ENCODE results near the gene FRMD6. TPM values are rescaled to one million over a fixed set of nuclear protein-coding genes. Genes with fewer than 3 reads are reported as not detected.

The FRMD6 gene
- total and polyA plus RNA-seq, 9 of the 15 experiments (the other 6 are each of a cell fraction or from before 2014, with no cell fraction given): 0.11 to 0.92 (median 0.53) TPM

- H3K4me1 ChIP-seq (replicated peaks in 1 of 2; ENCODE audit: control insufficient read depth in 2 of 2, insufficient read depth in 2 of 2, low read length in 2 of 2): peaks cover 0 to 2% of the 10 kb centered on the region in 2 experiments; a peak in 1 of 5 replicates
- ChIA-PET CTCF (ENCODE audit: low intra/inter-chr PET ratio) (no interaction called here), POLR2A (interaction anchor here (0.5 kb wide), 1 partner anchor 16 kb away, joined by 3 read pairs; no protein-coding TSS in a partner anchor)
- H3K9ac ChIP-seq (ENCODE audit: insufficient read depth in 1 of 2, low read depth in 2 of 2, low read length in 2 of 2): no peak overlapping the region
- H3K79me2 ChIP-seq (ENCODE audit: control insufficient read depth, insufficient read depth, low read length): no peaks in the 10 kb centered on the region
- peak; percentile 6 for FAIRE-seq
- no peaks in the 10 kb centered on the region for H3K27me3 ChIP-seq (ENCODE audit: control insufficient read depth in 2 of 2, insufficient read depth in 2 of 2, low read length in 2 of 2)
- H3K4me3 ChIP-seq: no peak overlapping the region
- no peak overlapping the region; the same call in 1 of the 2 replicates for H2AFZ ChIP-seq (ENCODE audit: low read depth, low read length)
- in situ Hi-C loops (cut with MboI): no loop called here
- 0% methylated on average over 4 of the region's 5 CpGs for WGBS (ENCODE audit: insufficient coverage, low coverage, missing lambda C conversion rate)
- no TSS peak for BruUV-seq (replicated peaks)
- no peaks in the 10 kb centered on the region for H3K9me3 ChIP-seq (replicated peaks; ENCODE audit: control insufficient read depth, insufficient read depth, low read depth, low read length)
- H4K20me1 ChIP-seq (replicated peaks; ENCODE audit: control insufficient read depth, insufficient read depth, low read length): no peaks in the 10 kb centered on the region
- H3K4me2 ChIP-seq (ENCODE audit: insufficient read depth, low read length): no peak overlapping the region
- peak; percentile 91 for ATAC-seq
- DNase-seq (ENCODE audit: extremely low read depth in 1 of 4, low spot score in 3 of 4): peak; percentile 11 to 46 (median 22)
- no peaks in the 10 kb centered on the region for H3K36me3 ChIP-seq (ENCODE audit: control insufficient read depth, insufficient read depth, low read length)
- intact Hi-C loops (cut with micrococcal nuclease): no loop called here
- no peaks in the 10 kb centered on the region for H3K9me1 ChIP-seq (ENCODE audit: control insufficient read depth, insufficient read depth, low read length)
- H3K27ac ChIP-seq (ENCODE audit: extremely low read depth, low read depth, low read length): no peak overlapping the region
- TF ChIP-seq NFE2 (IDR thresholded peaks at IDR 0.05; ENCODE audit: low read depth) (peak; percentile 86), ZBTB7A (IDR thresholded peaks at IDR 0.05; ENCODE audit: borderline replicate concordance, control insufficient read depth, low read depth, low read length) (no peak), BHLHE40 (IDR thresholded peaks at IDR 0.05; ENCODE audit: low read length) (peak; percentile 94), GTF3C2 (IDR thresholded peaks at IDR 0.05; ENCODE audit: borderline replicate concordance, extremely low read depth, insufficient read length) (no peak), PYGO2 (tag; IDR thresholded peaks at IDR 0.05) (no peak), DACH1 (IDR thresholded peaks at IDR 0.05; ENCODE audit: partially characterized antibody) (no peak), TAF15 (IDR thresholded peaks at IDR 0.05; ENCODE audit: low read depth, low read length) (no peak), HBP1 (CRISPR knock-in tag; IDR thresholded peaks at IDR 0.05) (no peak), NCOR1 (IDR thresholded peaks at IDR 0.05) (no peak), SUPT5H (IDR thresholded peaks at IDR 0.05) (no peak), GTF2E2 (tag; IDR thresholded peaks at IDR 0.05) (no peak), BACH1 (tag; IDR thresholded peaks at IDR 0.05) (peak; percentile 86), ZFX (CRISPR knock-in tag; IDR thresholded peaks at IDR 0.05) (no peak), EP300 (IDR thresholded peaks at IDR 0.05; ENCODE audit: low read length) (peak; percentile 28; the same call in 1 of the 2 replicates), HOXB6 (CRISPR knock-in tag; IDR thresholded peaks at IDR 0.05; ENCODE audit: borderline replicate concordance) (no peak), HNRNPK (IDR thresholded peaks at IDR 0.05; ENCODE audit: low read depth, low read length, poor library complexity, severe bottlenecking) (no peak), CCAR2 (IDR thresholded peaks at IDR 0.05; ENCODE audit: low read depth, low read length) (no peak), ATF3 (IDR thresholded peaks at IDR 0.05) (peak; percentile 46; the same call in 1 of the 2 replicates), ATF3 (CRISPR knock-in tag; conservative IDR thresholded peaks at IDR 0.05) (no peak)
These were observed 41.8 kb upstream of the FRMD6 start for GRCh38 chr14:51609955-51610283.
